GM18867 (cell line): ENCODE results near the gene UGT3A1.
"Not testable (repeated sequence)": the region's sequence is repeated elsewhere in the genome, so short reads cannot be mapped to it uniquely, and the experiment has no call there.

Experiments used
- ATAC-seq: cut with Tn5 transposase; IDR thresholded peaks from one replicate; pipeline ENCODE4 v1.9.1; 2021; ENCODE audit warnings: mild to moderate bottlenecking, moderate library complexity; ENCODE audit not compliant: unreplicated experiment

Gene UGT3A1

GRCh38 chr5:35990941-35991611, at the start of gene UGT3A1:
Gene UGT3A1, minus strand, starts transcription at chr5:35991390. Its CDS starts 150 bp downstream, at chr5:35991240.
- ATAC-seq, result no peak

- ATAC-seq, result no peak
Measured at GRCh38 chr5:36035696-36036095, 44.5 kb upstream of the UGT3A1 start.

- ATAC-seq, result not testable (repeated sequence)
Measured at GRCh38 chr5:36034536-36035134, 43.4 kb upstream of the UGT3A1 start.

GRCh38 chr5:36033486-36033885, 42.3 kb upstream of the UGT3A1 start:
- no peak for ATAC-seq

GRCh38 chr5:36033047-36033446, 41.9 kb upstream of the UGT3A1 start:
- no peak for ATAC-seq

GRCh38 chr5:36031223-36031622, 40.0 kb upstream of the UGT3A1 start:
- ATAC-seq, result no peak

- no peak for ATAC-seq
Measured at GRCh38 chr5:36029914-36030313, 38.7 kb upstream of the UGT3A1 start.

- ATAC-seq, result no peak
Measured at GRCh38 chr5:36028816-36029465, 37.8 kb upstream of the UGT3A1 start.

GRCh38 chr5:36027711-36028110, 36.5 kb upstream of the UGT3A1 start:
- ATAC-seq, result no peak

- ATAC-seq, result no peak
Measured at GRCh38 chr5:36026706-36027465, 35.7 kb upstream of the UGT3A1 start.

GRCh38 chr5:36022246-36022645, 31.1 kb upstream of the UGT3A1 start:
- not testable (repeated sequence) for ATAC-seq

GRCh38 chr5:36019584-36019983, 28.4 kb upstream of the UGT3A1 start:
- not testable (repeated sequence) for ATAC-seq

- no peak for ATAC-seq
Measured at GRCh38 chr5:36017622-36018021, 26.4 kb upstream of the UGT3A1 start.

- ATAC-seq, result no peak
Measured at GRCh38 chr5:36017004-36017403, 25.8 kb upstream of the UGT3A1 start.

GRCh38 chr5:36013182-36013581, 22.0 kb upstream of the UGT3A1 start:
- ATAC-seq, result no peak

- no peak for ATAC-seq
Measured at GRCh38 chr5:36009698-36010097, 18.5 kb upstream of the UGT3A1 start.

GRCh38 chr5:36007366-36007765, 16.2 kb upstream of the UGT3A1 start:
- ATAC-seq, result no peak

- ATAC-seq, result no peak
Measured at GRCh38 chr5:36006163-36006562, 15.0 kb upstream of the UGT3A1 start.

GRCh38 chr5:36001032-36001431, 9.8 kb upstream of the UGT3A1 start:
- no peak for ATAC-seq

- no peak for ATAC-seq
Measured at GRCh38 chr5:35999547-35999946, 8.4 kb upstream of the UGT3A1 start.

- no peak for ATAC-seq
Measured at GRCh38 chr5:35996076-35996475, 4.9 kb upstream of the UGT3A1 start.
